SH-SY5Y (cell line): Measurements from ENCODE around the gene ZNF644.

Experiments
- GATA2 ChIP-seq: IDR thresholded peaks from 2 replicates; pipeline ENCODE4 v1.6.1; 2011; ENCODE audit warnings: mild to moderate bottlenecking, low read depth, low read length
- GATA3 ChIP-seq: IDR thresholded peaks from 2 replicates; pipeline ENCODE4 v1.6.1; 2011; ENCODE audit warnings: low read depth, mild to moderate bottlenecking, low read length, moderate library complexity

DNA sequence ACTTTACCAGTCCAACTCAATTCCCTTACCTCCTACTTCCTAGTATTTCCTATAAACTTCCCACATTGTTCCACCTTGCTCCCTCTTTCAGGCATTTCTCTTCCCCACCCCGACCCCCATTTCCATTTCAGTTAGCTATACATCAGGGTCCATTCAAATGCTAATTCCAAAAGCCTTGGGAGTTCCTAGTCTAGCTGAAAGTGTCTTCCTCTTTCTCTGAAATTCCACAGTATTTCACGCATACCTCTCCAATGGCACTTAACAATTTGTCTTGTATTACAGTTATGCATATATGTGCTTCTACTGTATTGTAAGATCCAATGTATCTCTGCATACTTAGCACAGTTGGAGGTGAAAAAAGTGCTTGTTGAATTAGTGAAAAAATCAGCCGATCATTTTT, 94.9 kb downstream of the ZNF644 start:
- no peak for TF ChIP-seq GATA3
- TF ChIP-seq GATA2, result no peak
